HG03575 (cell line): ENCODE results near the gene RAP1GDS1.

Experiments used
- ATAC-seq: cut with Tn5 transposase; IDR thresholded peaks from one replicate; pipeline ENCODE4 v1.9.1; 2021; ENCODE audit not compliant: unreplicated experiment, insufficient number of reproducible peaks, low FRiP score; ENCODE audit errors: extremely low read depth

Gene RAP1GDS1, protein sequence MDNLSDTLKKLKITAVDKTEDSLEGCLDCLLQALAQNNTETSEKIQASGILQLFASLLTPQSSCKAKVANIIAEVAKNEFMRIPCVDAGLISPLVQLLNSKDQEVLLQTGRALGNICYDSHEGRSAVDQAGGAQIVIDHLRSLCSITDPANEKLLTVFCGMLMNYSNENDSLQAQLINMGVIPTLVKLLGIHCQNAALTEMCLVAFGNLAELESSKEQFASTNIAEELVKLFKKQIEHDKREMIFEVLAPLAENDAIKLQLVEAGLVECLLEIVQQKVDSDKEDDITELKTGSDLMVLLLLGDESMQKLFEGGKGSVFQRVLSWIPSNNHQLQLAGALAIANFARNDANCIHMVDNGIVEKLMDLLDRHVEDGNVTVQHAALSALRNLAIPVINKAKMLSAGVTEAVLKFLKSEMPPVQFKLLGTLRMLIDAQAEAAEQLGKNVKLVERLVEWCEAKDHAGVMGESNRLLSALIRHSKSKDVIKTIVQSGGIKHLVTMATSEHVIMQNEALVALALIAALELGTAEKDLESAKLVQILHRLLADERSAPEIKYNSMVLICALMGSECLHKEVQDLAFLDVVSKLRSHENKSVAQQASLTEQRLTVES

DNA sequence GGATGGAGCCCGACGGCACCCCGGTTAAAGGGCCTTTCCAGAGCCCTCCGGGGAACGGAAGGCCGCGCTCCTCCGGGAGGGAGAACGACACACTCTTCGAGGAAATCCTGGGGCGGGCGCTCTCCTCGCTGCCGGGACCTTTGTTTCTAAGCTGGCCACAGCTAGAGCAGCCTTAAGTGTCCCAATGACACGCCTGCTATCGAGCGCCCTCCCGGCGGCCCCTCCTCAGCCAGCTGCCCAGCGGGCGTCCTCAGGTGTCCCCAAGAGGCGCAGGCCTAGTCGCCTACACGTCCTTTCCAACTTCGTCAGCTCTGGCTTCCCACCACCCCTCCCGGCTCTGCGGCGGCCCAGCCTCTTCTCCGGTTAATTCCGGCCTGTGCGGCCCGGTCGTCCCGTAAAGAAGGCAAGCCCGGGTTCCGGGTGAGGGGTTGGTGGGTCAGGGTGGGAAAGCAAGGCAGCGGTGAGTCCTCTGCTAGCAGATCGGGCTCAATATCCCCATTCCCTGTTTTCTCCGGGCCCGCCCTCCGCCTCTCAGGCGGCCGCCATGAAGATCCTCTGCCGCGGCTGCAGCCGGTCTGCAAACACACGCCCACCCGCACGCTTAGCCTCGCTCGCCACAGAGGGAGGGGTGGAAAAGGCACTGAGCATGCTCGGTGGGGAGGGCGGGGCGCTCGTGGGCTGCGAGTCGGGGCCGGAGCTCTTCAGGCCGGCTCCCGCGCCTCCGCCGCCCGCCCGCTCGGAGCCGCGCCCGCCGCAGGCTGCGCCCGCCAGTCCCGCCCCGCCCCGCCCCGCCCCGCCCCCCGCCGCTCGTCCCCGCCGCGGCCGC is at the start of gene RAP1GDS1:
RAP1GDS1 (plus strand) TSS at position 806 of the 826 bp plus-strand sequence. CDS start 182 bp downstream, outside the sequence.
- peak; percentile 69 for ATAC-seq

DNA sequence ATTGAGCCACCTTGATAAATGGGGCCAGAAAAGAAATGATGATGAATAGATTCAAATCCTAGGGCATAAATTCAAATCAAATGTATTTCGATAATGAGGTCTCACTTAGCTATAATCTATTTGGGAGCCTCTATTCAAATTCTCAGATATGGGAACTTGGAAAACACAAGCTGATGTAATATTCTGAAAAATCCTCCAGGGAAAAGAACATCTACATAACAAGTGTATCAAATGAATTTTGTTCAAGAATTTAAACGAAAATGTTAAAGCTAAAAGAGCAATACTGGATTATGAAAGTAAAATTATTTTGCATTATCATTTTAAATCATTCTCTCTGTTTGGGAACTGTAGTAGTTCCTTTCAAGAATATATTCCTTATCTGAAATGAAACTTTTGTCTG is 38.9 kb upstream of the RAP1GDS1 start:
- no peak for ATAC-seq

DNA sequence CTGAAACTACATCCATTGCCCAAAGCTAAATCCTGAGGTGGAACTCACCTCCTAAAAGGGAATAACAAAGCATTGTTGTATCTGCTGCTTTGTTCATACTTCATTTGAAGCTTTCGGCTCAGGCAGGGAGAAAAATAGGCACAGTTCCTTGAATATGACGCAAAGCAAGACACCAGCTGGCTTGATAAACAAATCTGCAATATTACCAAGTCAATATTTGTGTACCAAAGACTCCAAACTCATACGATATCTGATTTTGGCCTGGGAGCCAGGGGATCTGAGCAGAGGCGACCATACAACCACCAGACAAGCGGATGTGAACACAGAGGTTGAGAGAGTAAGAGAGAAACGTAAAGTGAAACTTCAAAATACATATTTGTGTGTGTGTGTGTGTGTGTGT is 34.8 kb upstream of the RAP1GDS1 start:
- ATAC-seq = no peak

DNA sequence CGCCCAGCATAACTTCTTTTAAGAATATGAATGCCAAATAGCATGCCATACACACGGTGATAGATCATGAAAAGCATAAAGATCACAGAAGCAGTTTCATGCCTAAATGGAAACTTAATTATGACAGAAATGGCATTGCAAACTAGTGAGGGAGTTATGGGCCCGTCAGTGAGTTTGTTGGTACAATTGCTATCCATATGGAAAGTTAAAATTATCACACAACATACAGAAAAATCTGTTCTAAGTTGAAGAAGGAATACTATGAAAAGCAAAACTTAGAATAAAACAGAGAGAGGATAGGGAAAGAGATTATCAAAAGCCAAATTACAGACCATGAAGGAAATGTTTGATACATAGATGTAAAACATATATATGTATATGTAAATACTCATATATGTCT is 30.2 kb upstream of the RAP1GDS1 start:
- no peak for ATAC-seq

DNA sequence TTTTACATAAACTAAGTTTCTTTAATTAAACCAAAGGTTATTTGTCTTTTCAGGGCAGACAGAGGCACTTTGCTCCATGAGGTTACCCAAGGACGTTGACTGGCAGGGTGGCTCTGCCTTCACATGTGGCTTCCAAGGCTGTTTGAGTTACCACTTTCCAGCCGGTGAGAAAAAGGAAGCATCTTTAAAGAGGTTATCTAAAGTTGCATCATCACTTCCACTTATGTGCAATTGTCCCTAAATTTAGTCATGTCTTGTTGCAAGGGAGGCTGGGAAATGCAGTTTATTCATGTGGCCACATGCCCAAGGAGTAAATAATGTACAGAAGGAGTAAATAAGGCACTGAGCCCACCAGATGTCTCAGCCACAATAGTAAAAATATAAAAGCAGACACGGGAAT is 29.0 kb upstream of the RAP1GDS1 start:
- ATAC-seq = no peak

DNA sequence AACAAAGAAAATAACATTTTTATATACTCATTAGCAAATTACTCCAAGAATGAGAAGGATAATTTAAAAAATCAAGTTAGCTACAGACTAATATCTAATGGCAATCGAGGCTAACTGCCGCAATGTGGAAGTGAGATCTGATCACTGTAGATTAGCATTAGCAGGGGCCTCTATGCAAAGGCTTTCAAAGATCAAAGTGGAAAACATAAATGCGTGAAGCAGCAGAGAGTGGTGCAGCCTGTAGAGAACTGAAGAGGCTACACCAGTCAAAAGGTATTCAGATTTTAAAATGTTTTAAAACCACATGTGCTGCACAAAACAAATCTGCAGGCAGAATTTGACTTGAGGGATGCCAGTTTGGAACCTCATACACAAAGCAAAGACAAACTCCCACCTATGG is 24.0 kb upstream of the RAP1GDS1 start:
- no peak for ATAC-seq

DNA sequence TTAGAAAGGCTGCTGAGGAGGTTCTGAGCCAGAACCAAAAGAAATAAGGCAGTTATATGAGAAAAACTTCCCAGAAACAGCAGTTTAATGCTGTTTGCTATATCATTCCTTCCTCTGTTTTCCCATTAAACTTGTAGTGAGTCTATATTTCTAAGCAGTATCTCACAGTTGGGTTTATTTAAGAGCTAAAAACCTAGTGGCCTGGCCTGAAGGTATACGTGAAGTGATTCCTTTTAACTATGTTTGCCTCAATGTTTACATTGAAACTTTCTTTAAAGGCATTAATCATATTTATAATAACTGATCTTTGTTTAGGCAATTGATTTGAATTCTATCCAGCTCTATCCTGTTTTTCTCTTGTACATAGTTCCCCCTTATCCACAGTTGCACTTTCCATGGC is 19.1 kb upstream of the RAP1GDS1 start:
- no peak for ATAC-seq

DNA sequence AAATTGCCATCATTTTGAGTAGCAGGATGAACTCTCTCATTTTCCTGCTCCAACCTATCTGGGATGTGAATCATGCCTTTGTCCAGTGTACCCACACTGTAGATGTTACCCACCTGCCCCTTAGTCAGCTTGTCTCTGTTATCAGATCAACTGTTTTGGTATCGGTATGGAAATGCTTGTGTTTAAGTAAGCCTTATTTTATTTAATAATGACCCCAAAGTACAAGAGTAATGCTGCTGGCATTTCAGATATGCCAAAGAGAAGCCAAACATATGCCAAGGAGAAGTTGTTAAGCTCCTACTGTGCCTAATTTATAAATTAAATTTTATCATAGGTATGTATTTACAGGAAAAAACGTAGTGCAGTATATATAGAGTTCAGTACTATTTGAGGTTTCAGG is 18.6 kb upstream of the RAP1GDS1 start:
- ATAC-seq = no peak

DNA sequence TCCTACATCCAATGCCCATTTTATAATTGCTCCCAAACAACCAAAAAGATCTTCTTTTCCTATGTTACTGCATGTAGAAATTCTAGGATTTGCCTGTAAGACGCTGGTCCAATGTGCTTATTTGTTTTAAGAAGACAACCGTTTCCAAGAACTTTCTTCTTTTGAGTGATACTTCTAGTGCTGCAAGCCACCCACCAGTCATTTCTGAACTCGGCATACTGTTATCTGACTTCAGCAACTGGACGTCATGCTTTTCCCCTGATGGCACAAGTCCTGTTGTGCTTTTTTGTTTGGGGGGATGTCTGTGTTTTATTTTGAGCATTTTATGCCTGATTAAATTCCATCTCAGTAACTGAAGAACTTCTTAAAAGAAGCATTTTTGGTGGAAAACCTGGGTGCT is 16.0 kb upstream of the RAP1GDS1 start:
- no peak for ATAC-seq

DNA sequence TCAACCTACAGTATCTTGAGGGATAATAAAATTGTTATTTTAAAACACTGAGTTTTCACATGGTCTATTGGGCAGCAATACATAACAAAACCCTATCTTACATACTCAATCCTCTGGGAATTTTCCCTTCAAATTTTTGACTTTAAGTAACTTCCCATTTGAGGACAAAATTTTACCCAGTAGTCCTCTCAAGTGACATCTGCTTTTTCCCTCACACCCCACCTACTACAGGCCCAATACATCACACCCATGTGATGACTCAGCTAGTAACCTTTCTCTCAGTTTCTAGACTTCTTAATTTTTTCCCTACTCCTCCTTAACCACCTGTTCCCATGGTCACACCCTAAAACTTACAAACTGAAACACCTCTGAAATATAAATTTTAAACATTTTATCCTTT is 12.2 kb upstream of the RAP1GDS1 start:
- ATAC-seq = no peak

DNA sequence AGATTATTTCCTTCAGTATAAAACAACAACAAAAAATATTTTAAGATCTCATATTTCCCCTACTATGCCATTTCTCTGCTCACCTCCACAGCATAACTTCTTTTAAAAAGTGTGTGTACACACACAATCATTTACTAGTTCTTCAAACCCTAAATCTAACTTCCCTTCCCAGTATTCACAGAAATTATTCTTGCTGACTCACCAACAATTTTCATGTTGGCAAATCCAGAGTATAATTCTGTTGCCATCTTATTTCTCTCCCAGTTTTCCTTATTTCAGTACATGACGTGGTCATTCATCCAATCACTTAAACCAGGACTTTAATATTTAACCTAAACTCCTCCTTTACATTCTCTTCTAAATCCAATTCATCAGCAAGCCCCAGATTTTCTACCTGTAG is 11.4 kb upstream of the RAP1GDS1 start:
- no peak for ATAC-seq

DNA sequence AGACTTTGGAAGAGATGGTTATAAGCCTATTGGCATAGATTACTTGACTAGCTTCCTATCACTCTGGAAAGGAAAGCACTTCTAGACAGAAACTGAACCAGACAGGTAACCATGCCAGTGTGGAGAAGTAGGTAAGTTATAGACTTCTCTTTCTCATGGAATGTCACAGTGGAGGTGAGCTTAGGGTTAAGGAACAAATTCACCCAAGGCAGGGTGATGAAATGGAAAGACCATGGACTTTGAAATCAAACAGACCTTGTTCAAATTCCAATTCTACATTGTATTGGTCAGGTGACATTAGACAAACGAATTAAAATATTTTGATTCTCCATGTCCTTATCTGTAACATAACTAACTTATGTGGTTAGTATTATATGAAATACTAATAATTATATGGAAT is 7.7 kb upstream of the RAP1GDS1 start:
- ATAC-seq = no peak

DNA sequence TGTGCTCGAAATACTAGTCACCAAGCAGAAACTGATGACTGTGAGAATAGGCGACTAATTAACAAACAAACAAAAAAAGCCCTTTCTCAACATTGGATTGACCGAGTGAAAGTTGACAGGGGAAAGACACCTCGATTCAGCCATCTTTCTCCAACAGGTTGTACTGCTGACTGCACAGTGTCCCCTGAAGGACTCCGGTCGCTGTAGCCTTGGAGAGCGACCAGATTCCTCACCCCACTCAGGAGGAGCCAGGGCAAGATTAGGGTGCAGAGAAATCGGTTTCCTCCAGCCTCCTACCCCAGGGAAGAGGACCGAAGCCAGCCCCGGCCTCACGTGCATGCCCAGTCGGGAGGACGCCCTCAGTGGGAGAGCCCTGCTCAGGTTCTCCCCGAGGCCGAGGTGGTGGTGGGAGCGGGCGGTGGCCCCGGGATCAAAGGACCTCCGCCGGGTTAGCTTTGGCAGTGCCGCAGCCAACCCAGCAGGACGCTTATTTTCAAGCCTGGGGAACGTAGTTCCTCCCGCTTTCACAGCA is 1.1 kb upstream of the RAP1GDS1 start:
- ATAC-seq = peak; percentile 12

DNA sequence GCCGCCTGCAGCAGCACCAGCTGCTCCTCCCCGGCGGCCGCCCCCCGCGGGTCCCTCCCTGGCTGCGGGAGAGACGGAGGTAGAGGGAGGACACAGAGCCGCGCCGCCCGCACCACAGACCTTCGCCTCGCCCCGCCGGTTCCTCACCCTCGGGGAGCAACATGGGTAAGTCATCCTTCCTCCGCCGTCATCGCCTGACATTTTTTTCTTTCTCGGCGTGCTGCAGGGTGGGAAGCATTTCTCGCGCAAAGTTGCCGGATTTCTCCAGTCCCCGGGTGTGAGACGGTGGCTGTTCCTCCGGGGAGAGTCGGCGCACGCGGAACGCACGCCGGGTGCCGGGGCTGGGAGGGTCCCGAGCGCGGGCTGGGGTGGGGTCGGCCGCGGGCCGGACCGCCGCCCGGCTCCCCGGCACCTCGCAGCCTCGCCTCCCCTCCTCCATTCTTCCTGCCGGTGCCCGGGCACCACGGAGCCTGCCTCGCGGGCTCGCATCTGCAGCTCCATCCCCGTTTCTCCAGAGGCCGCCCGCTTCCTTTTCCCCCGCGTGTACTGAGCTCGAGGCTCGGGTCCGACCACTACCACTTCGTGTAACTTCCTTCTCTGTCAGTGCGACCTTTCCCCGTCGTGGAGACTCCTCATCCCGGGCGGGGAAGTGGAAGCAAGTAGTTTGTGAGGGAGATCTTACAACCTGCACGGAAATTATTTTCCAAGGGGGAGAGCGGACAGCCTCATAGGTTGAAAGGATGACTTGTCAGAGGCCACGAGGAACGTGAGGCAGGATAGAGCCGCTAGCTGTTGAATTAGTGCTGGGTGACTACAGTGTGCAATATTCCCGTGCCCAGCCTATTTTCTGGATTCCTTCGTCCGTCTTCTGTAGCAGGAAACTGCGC is 464 bp downstream of the RAP1GDS1 start:
- ATAC-seq = no peak

DNA sequence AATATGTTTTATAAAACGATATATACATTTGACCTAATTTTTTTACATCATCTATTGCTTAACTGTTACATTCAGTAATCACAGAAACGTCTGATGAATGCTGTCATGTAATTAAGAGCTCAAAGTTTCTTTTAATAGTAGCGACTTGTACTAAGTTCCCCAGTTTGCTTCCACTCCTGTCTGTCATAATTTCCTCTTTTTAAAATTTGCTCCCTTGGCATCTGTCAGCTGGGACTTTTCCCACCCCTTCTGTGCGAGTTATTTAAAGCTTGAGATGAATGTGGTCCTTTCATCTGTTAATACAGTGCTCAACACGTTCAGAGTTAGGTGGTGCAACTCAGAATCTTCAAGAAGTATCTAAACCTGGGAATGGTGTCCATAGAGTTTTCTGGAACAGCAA is 1.2 kb downstream of the RAP1GDS1 start:
- ATAC-seq = no peak

DNA sequence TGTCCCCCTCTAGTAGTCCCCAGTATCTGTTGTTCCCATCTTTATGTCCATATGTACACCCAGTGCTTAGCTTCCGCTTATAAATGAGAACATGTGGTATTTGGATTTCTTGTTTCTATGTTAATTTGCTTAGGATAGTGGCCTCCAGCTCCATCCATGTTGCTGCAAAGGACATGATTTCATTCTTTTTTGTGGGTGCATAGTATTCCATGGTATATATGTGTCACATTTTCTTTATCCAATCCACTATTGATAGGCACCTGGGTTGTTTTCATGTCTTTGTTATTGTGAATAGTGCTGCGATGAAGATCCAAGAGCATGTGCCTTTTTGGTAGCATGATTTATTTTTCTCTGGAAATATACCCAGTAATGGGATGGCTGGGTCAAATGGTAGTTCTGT is 6.3 kb downstream of the RAP1GDS1 start:
- ATAC-seq = no peak

DNA sequence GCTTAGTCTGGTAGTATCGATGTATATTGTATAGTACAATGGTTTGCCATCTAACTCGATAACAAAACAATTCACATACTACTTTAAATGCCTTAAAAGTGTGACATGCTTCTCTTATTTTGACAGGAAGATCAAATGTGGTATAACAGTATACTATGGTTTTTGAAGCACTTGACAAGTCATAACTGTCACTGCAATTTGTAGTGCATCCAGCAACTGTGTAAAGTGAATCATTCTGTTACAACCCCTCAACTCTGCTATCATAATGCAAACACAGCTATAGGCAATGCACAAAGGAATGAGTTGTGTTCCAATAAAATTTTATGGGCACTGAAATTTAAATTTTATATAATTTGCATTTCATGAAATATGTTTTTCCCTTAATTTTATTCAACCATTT is 14.0 kb downstream of the RAP1GDS1 start:
- ATAC-seq = no peak

DNA sequence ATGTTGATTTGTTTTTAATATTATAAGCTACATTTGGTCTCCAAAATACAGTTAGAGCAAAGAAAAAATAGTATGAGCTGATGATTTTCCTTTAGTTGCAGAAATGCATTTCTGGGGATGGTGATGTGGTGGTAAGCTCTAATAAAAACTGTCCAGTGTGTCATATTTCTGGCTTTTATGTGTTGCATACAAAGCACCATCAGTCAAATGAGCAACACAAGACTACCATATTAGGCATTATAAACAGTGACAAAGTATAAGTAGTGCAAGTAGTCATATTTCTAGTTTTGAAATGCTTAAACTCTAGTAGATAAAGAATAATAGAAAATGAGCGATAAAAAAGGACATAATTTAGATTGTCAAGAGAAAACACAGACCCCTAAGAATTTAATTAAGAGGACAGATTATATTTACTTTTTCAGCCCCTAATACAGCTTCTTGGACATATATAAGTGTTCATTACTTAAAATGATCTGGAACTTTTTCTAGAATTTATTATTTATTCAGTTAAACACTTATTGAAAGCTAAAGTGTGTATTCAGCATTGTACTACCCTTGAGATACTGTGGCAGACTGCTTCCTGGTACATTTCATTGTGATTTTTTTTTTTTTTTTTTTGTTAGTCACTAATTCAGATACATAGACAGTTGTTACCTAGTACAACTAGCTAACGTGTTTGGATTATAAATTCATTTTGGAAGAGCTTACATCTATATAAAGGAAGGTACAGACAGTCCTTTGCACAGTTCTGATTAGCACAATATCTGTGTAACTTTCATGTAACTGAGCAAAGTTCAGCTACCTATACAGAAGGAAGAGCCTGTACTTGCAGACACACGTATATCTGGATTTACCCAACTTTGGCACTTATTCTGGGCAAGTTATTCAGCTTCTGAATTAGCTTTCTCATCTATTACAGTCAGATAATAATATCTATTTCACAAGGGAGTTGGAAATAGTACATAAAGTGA is 22.3 kb downstream of the RAP1GDS1 start:
- ATAC-seq = no peak
